GM12878 (cell line): ENCODE data around the gene XAB2. TPM values are rescaled to one million over a fixed set of nuclear protein-coding genes. Genes with fewer than 3 reads are reported as not detected.

Source experiments
- ATAC-seq: fragments of 200-7000 bp; cut with Tn5 transposase; 3 replicates; pipeline ENCODE4 v1.9.1; 2020; ENCODE audit warnings: mild to moderate bottlenecking, moderate library complexity
- BruUV-seq: library from RNA; stranded (reverse); fragments of 400-500 nt; replicated peaks from 2 replicates; lab custom pipeline; 2021; lab: Mats Ljungman, UMichigan
- CTCF ChIA-PET: fragments of 300-600 bp; sonication (Branson Sonifier 250); formaldehyde crosslinking; extraction: SDS; loops from one replicate; lab custom pipeline; 2021; ENCODE audit warnings: inconsistent platforms; lab: Yijun Ruan, JAX
- POLR2A ChIA-PET: fragments of 350-600 bp; formaldehyde crosslinking; extraction: SDS; loops from one replicate; lab custom pipeline; 2021; ENCODE audit warnings: inconsistent platforms; lab: Charles Lee
- RAD21 ChIA-PET: fragments of 300-600 bp; sonication (Branson Sonifier 250); formaldehyde crosslinking; loops from one replicate; lab custom pipeline; 2023; ENCODE audit warnings: antibody characterized with exemption; ENCODE audit not compliant: unreplicated experiment; lab: Charles Lee
- SMC1A ChIA-PET: fragments of 300-600 bp; sonication (Branson Sonifier 250); formaldehyde crosslinking; loops from one replicate; lab custom pipeline; 2023; ENCODE audit not compliant: unreplicated experiment, uncharacterized antibody; lab: Charles Lee
- DNase-seq: peaks from one replicate; pipeline ENCODE4 v3.0.0-alpha.2; 2011; ENCODE audit warnings: low read depth, low spot score
- FAIRE-seq: peaks from 3 replicates; lab custom pipeline; 2011; peaks lifted over from hg19 to GRCh38; lab: Jason Lieb, UNC
- H2AFZ ChIP-seq: 2 replicates; pipeline ENCODE4 v1.6.0; 2011; ENCODE audit warnings: low read depth, low read length, control low read depth; ENCODE audit not compliant: control insufficient read depth
- H3K27ac ChIP-seq: 2 replicates; pipeline ENCODE4 v1.5.1; 2011; ENCODE audit warnings: control low read depth; ENCODE audit not compliant: control insufficient read depth, insufficient read depth
- H3K27me3 ChIP-seq, 2 experiments: replicated peaks in 1 of 2; 2 replicates each; pipeline versions ENCODE4 v1.6.0 to v1.6.1; 2011; ENCODE audit warnings: low read length in 1 of 2; ENCODE audit not compliant: control insufficient read depth in 2 of 2, insufficient read depth in 2 of 2
- H3K36me3 ChIP-seq, 2 experiments: 2 replicates each; pipeline ENCODE4 v1.5.1; 2011; ENCODE audit warnings: low read length in 1 of 2; ENCODE audit not compliant: control insufficient read depth in 2 of 2, insufficient read depth in 2 of 2
- H3K4me1 ChIP-seq: 2 replicates; pipeline ENCODE4 v1.6.1; 2011; ENCODE audit warnings: mild to moderate bottlenecking, low read length, moderate library complexity, mixed read lengths; ENCODE audit not compliant: control insufficient read depth, insufficient read depth
- H3K4me2 ChIP-seq: 2 replicates; pipeline ENCODE4 v1.6.0; 2011; ENCODE audit warnings: control low read depth; ENCODE audit not compliant: control insufficient read depth, insufficient read depth
- H3K4me3 ChIP-seq: fragments of 200-600 bp; sonication (generic); 2 replicates; pipeline ENCODE4 v1.5.1; 2016
- H3K79me2 ChIP-seq: 2 replicates; pipeline ENCODE4 v1.6.0; 2011; ENCODE audit warnings: low read length; ENCODE audit not compliant: control insufficient read depth, insufficient read depth
- H3K9ac ChIP-seq: 2 replicates; pipeline ENCODE4 v1.8.0; 2011; ENCODE audit warnings: low read length, control low read depth, mixed read lengths; ENCODE audit not compliant: control insufficient read depth, insufficient read depth
- H3K9me3 ChIP-seq: replicated peaks from 3 replicates; pipeline ENCODE4 v1.5.1; 2011; ENCODE audit warnings: mild to moderate bottlenecking, low read length; ENCODE audit not compliant: control insufficient read depth, insufficient read depth
- H4K20me1 ChIP-seq: 2 replicates; pipeline ENCODE4 v1.6.0; 2011; ENCODE audit not compliant: control insufficient read depth, insufficient read depth
- E4F1 ChIP-seq: fragments of 450-650 bp; IDR thresholded peaks from 2 replicates; pipeline ENCODE4 v1.6.1; 2018; ENCODE audit warnings: borderline replicate concordance, mild to moderate bottlenecking; ENCODE audit not compliant: partially characterized antibody
- NFYB ChIP-seq: IDR thresholded peaks from 2 replicates; pipeline ENCODE4 v1.6.1; 2011; ENCODE audit warnings: low read depth, mild to moderate bottlenecking, low read length, improper control_type of control experiment, moderate library complexity; ENCODE audit not compliant: insufficient read depth
- PKNOX1 ChIP-seq: fragments of 450-650 bp; IDR thresholded peaks from 2 replicates; pipeline ENCODE4 v1.6.1; 2016; ENCODE audit warnings: mild to moderate bottlenecking
- PRDM15 ChIP-seq: fragments of 450-650 bp; formaldehyde crosslinking; IDR thresholded peaks from 2 replicates; pipeline ENCODE4 v1.4.0; 2020; ENCODE audit warnings: mild to moderate bottlenecking, moderate library complexity
- SMARCA5 ChIP-seq: fragments of 450-650 bp; IDR thresholded peaks from 2 replicates; pipeline ENCODE4 v1.6.1; 2017; ENCODE audit warnings: mild to moderate bottlenecking
- STAT1 ChIP-seq: fragments of 450-650 bp; conservative IDR thresholded peaks from 2 replicates; pipeline ENCODE4 v1.6.1; 2014; ENCODE audit warnings: antibody characterized with exemption, mild to moderate bottlenecking
- ZSCAN29 ChIP-seq: fragments of 450-650 bp; IDR thresholded peaks from 2 replicates; pipeline ENCODE4 v1.6.1; 2017; ENCODE audit warnings: mild to moderate bottlenecking, moderate library complexity
- WGBS: methylation state at CpG from one replicate; pipeline ENCODE4 v1.1.6; 2016; ENCODE audit warnings: low lambda C conversion rate; ENCODE audit not compliant: insufficient replicate concordance, insufficient coverage; ENCODE audit errors: missing lambda C conversion rate; 5-methylcytosine and 5-hydroxymethylcytosine counted together
- in situ Hi-C: fragments of 300-500 bp; cut with MboI; formaldehyde crosslinking; loops from 9 replicates; pipeline ENCODE4 v1.14.3; 2018; ENCODE audit warnings: mixed read lengths
- intact Hi-C: fragments of 100-400 bp; cut with micrococcal nuclease; formaldehyde crosslinking; loops from one replicate; pipeline ENCODE4 v1.14.2; 2022; ENCODE audit not compliant: unreplicated experiment
- polyA plus RNA-seq, 11 experiments: library from polyadenylated mRNA; depleted of rRNA in 4 of 11; unstranded in 6 of 11; stranded (reverse) in 5 of 11; fragments of >200 nt; fragmentation: Nextera tagmentation in 4 of 11; fragmentation: Illumina TruSeq in 1 of 11; extraction: Ambion mirVana in 4 of 11; extraction: Trizol in 1 of 11; gene quantifications; 1 replicate in 1 of 11; 2 replicates in 10 of 11; pipeline versions ENCODE4 v1.2.1 to v1.2.3, GENCODE V29; 2011 to 2016; ENCODE audit warnings: inconsistent platforms in 2 of 11, missing spikeins in 2 of 11, low read depth in 1 of 11
- total RNA-seq, 4 experiments: library from RNA; depleted of rRNA in 3 of 4; stranded (reverse); fragments of >200 nt in 3 of 4; fragmentation: Illumina TruSeq in 1 of 4; extraction: Trizol in 1 of 4; gene quantifications; 2 replicates each; pipeline versions ENCODE4 v1.2.1 to v1.2.3, GENCODE V29; 2013 to 2021

XAB2 gene
- total and polyA plus RNA-seq, 10 of the 15 experiments (the other 5 are each of a cell fraction or from before 2014, with no cell fraction given), result 0.34 to 45.1 (median 18.8) TPM

- no peak overlapping the region for H3K4me2 ChIP-seq
- POLR2A ChIA-PET, result interaction anchor here (0.7 to 1.8 kb wide), 2 partner anchors 22 to 28 kb away, joined by 3 to 6 read pairs; no protein-coding TSS in a partner anchor
Measured at GRCh38 chr19:7638802-7639465, 9.6 kb upstream of the XAB2 start.

More at GRCh38 chr19:7638802-7639465, 9.6 kb upstream of the XAB2 start:
- in situ Hi-C loops, result no loop called here
- BruUV-seq, result no TSS peak
- no peak for TF ChIP-seq PRDM15 (CRISPR knock-in tag)
- TF ChIP-seq PKNOX1, result no peak
- no peak for TF ChIP-seq SMARCA5
- TF ChIP-seq NFYB, result no peak
- TF ChIP-seq ZSCAN29, result no peak
- no peak for TF ChIP-seq E4F1
- TF ChIP-seq STAT1, result no peak
- TF ChIP-seq, all 136 proteins: peak for 0
- Histone ChIP-seq H2AFZ (no peak overlapping the region), H3K27ac (no peak overlapping the region), H3K79me2 (peaks cover 18% of the 10 kb centered on the region), H3K9ac (no peak overlapping the region), H4K20me1 (no peaks in the 10 kb centered on the region), H3K27me3 (no peaks in the 10 kb centered on the region), H3K9me3 (no peaks in the 10 kb centered on the region; the same call in 2 of the 3 replicates), H3K4me3 (no peak overlapping the region), H3K36me3 (peaks cover 0 to 7% of the 10 kb centered on the region in 2 experiments; a peak in 2 of 4 replicates), H3K4me1 (peaks cover 14% of the 10 kb centered on the region)
- ChIA-PET CTCF (interaction anchor here (1.3 to 2.2 kb wide), 4 partner anchors 13 to 261 kb away, joined by 3 to 12 read pairs (median 6); no protein-coding TSS in a partner anchor), RAD21 (interaction anchor here (1.3 kb wide), 1 partner anchor 71 kb away, joined by 3 read pairs; no protein-coding TSS in a partner anchor), SMC1A (interaction anchor here (1.3 to 1.4 kb wide), 2 partner anchors 9 to 71 kb away, joined by 4 read pairs; partner anchors contain the start of genes PET100 and XAB2)
- intact Hi-C loops, result no loop called here
- DNase-seq (no peak), FAIRE-seq (no peak), ATAC-seq (no peak)
- 91% methylated on average over 11 of the region's 12 CpGs for WGBS
